ENCODE results near the gene NTN1.

NTN1 gene

GRCh38 chr17:9229160-9229825, 208.0 kb downstream of the NTN1 start:
- H3K4me1 ChIP-seq (ENCODE audit: control insufficient read depth, low read length), result peaks cover 6% of the 10 kb centered on the region; the same call in 1 of the 2 replicates
- 0 out of 2 replicates have a peak, but pooled peaks cover 2% of the 10 kb centered on the region for H3K27me3 ChIP-seq (ENCODE audit: control insufficient read depth, low read length)
- no peak overlapping the region for H3K27ac ChIP-seq (ENCODE audit: low read depth, low read length)
- H3K79me2 ChIP-seq (ENCODE audit: control insufficient read depth, low read length), result no peaks in the 10 kb centered on the region
- no peaks in the 10 kb centered on the region for H3F3A ChIP-seq (ENCODE audit: control insufficient read depth, insufficient read depth)
- H3K4me2 ChIP-seq (ENCODE audit: low read length), result no peak overlapping the region
- no peak for TF ChIP-seq EZH2phosphoT487 (IDR thresholded peaks at IDR 0.05; ENCODE audit: borderline replicate concordance, low read length)
- TF ChIP-seq, protein P1, sequence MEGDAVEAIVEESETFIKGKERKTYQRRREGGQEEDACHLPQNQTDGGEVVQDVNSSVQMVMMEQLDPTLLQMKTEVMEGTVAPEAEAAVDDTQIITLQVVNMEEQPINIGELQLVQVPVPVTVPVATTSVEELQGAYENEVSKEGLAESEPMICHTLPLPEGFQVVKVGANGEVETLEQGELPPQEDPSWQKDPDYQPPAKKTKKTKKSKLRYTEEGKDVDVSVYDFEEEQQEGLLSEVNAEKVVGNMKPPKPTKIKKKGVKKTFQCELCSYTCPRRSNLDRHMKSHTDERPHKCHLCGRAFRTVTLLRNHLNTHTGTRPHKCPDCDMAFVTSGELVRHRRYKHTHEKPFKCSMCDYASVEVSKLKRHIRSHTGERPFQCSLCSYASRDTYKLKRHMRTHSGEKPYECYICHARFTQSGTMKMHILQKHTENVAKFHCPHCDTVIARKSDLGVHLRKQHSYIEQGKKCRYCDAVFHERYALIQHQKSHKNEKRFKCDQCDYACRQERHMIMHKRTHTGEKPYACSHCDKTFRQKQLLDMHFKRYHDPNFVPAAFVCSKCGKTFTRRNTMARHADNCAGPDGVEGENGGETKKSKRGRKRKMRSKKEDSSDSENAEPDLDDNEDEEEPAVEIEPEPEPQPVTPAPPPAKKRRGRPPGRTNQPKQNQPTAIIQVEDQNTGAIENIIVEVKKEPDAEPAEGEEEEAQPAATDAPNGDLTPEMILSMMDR (IDR thresholded peaks at IDR 0.05; ENCODE audit: low read depth, low read length, poor library complexity, severe bottlenecking), result no peak
- H3K36me3 ChIP-seq (ENCODE audit: control insufficient read depth, low read length), result no peaks in the 10 kb centered on the region
- H3K9me2 ChIP-seq (replicated peaks; ENCODE audit: control insufficient read depth, low read length), result no peaks in the 10 kb centered on the region
- H4K20me1 ChIP-seq (ENCODE audit: control insufficient read depth, insufficient read depth, low read depth, low read length), result no peaks in the 10 kb centered on the region
- no peak overlapping the region for H3K4me3 ChIP-seq (ENCODE audit: low read length)
- H3K9me3 ChIP-seq (ENCODE audit: control insufficient read depth, insufficient read depth, low read length), result no peaks in the 10 kb centered on the region

DNA sequence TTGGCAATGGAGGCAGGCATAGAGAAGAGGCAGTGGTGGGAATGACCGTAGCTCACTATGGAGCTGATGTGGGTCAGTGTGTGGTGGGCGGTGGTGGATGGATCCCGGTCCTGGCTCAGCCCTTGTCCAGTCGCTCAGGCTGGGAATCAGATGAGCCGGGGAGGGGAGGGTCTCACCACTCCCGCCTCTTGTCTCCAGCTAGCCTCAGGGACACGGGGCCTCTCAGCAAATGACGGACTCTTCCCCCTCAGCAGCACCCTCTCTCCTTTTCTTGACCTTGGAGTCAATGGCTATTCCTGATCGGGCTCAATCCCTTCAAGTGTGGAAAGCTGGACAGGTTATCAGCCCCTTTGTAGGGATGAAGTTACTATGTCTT, 208.5 kb downstream of the NTN1 start:
- Histone ChIP-seq H4K20me1 (ENCODE audit: control insufficient read depth, insufficient read depth, low read depth, low read length) (no peaks in the 10 kb centered on the region), H3F3A (ENCODE audit: control insufficient read depth, insufficient read depth) (no peaks in the 10 kb centered on the region), H3K36me3 (ENCODE audit: control insufficient read depth, low read length) (no peaks in the 10 kb centered on the region), H3K4me3 (ENCODE audit: low read length) (no peak overlapping the region), H3K27me3 (ENCODE audit: control insufficient read depth, low read length) (0 out of 2 replicates have a peak, but pooled peaks cover 2% of the 10 kb centered on the region), H3K4me2 (ENCODE audit: low read length) (no peak overlapping the region), H3K27ac (ENCODE audit: low read depth, low read length) (no peak overlapping the region), H3K9me3 (ENCODE audit: control insufficient read depth, insufficient read depth, low read length) (no peaks in the 10 kb centered on the region), H3K9me2 (replicated peaks; ENCODE audit: control insufficient read depth, low read length) (no peaks in the 10 kb centered on the region), H3K4me1 (ENCODE audit: control insufficient read depth, low read length) (peaks cover 6% of the 10 kb centered on the region; the same call in 1 of the 2 replicates), H3K79me2 (ENCODE audit: control insufficient read depth, low read length) (no peaks in the 10 kb centered on the region)
- TF ChIP-seq EZH2phosphoT487 (IDR thresholded peaks at IDR 0.05; ENCODE audit: borderline replicate concordance, low read length), result no peak
- TF ChIP-seq, protein P1 (IDR thresholded peaks at IDR 0.05; ENCODE audit: low read depth, low read length, poor library complexity, severe bottlenecking), result no peak

DNA sequence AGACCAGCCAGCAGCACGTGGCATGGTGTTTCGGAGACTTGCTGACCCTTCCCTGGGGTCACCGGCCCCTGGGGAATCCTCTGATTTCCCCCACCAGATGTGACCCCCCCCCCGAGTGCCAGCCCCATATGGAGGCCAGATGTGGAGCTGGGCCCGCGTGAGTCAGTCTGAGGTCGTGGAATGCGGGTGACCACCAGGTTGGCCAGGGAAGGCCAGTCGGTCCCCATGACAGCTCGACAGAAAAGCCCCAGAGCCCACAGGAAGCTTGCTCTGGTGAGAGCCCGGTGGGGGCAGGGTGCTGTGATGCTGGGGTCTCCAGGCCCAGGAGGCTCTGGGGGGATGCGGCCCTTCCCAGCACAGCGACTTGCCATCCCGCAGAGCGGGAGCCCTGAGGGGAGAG, 209.0 kb downstream of the NTN1 start:
- no peak for TF ChIP-seq EZH2phosphoT487 (IDR thresholded peaks at IDR 0.05; ENCODE audit: borderline replicate concordance, low read length)
- TF ChIP-seq, protein P1 (IDR thresholded peaks at IDR 0.05; ENCODE audit: low read depth, low read length, poor library complexity, severe bottlenecking), result no peak
- Histone ChIP-seq H3K27me3 (ENCODE audit: control insufficient read depth, low read length) (0 out of 2 replicates have a peak, but pooled peaks cover 2% of the 10 kb centered on the region), H3K4me1 (ENCODE audit: control insufficient read depth, low read length) (peaks cover 6% of the 10 kb centered on the region; the same call in 1 of the 2 replicates), H3K79me2 (ENCODE audit: control insufficient read depth, low read length) (no peaks in the 10 kb centered on the region), H3K27ac (ENCODE audit: low read depth, low read length) (no peak overlapping the region), H3K36me3 (ENCODE audit: control insufficient read depth, low read length) (no peaks in the 10 kb centered on the region), H3K4me3 (ENCODE audit: low read length) (no peak overlapping the region), H3F3A (ENCODE audit: control insufficient read depth, insufficient read depth) (no peaks in the 10 kb centered on the region), H3K9me2 (replicated peaks; ENCODE audit: control insufficient read depth, low read length) (no peaks in the 10 kb centered on the region), H3K9me3 (ENCODE audit: control insufficient read depth, insufficient read depth, low read length) (no peaks in the 10 kb centered on the region), H3K4me2 (ENCODE audit: low read length) (no peak overlapping the region), H4K20me1 (ENCODE audit: control insufficient read depth, insufficient read depth, low read depth, low read length) (no peaks in the 10 kb centered on the region)

All from DOHH2 (cell line).